GM03348 (cell line): Measurements from ENCODE around the gene PCSK6.
"Not testable (repeated sequence)": the region's sequence is repeated elsewhere in the genome, so short reads cannot be mapped to it uniquely, and the experiment has no call there.

Source experiments
- DNase-seq: peaks from one replicate; pipeline ENCODE4 v3.0.0; 2012; ENCODE audit warnings: low spot score

The PCSK6 gene

GRCh38 chr15:101429646-101430045 lies 59.9 kb downstream of the PCSK6 start:
- no peak for DNase-seq

- DNase-seq = no peak
Observed at GRCh38 chr15:101429191-101429590, 60.3 kb downstream of the PCSK6 start.

GRCh38 chr15:101428758-101429157 lies 60.7 kb downstream of the PCSK6 start:
- no peak for DNase-seq

- DNase-seq = no peak
Observed at GRCh38 chr15:101427606-101428487, 61.7 kb downstream of the PCSK6 start.

- no peak for DNase-seq
Observed at GRCh38 chr15:101426761-101427333, 62.7 kb downstream of the PCSK6 start.

GRCh38 chr15:101425787-101426365 lies 63.6 kb downstream of the PCSK6 start:
- DNase-seq = no peak

- no peak for DNase-seq
Observed at GRCh38 chr15:101424984-101425383, 64.5 kb downstream of the PCSK6 start.

- no peak for DNase-seq
Observed at GRCh38 chr15:101420232-101420631, 69.3 kb downstream of the PCSK6 start.

- not testable (repeated sequence) for DNase-seq
Observed at GRCh38 chr15:101416475-101416874, 73.0 kb downstream of the PCSK6 start.

- no peak for DNase-seq
Observed at GRCh38 chr15:101413239-101413638, 76.3 kb downstream of the PCSK6 start.

- DNase-seq = no peak
Observed at GRCh38 chr15:101411581-101411980, 77.9 kb downstream of the PCSK6 start.

- no peak for DNase-seq
Observed at GRCh38 chr15:101411085-101411484, 78.4 kb downstream of the PCSK6 start.

GRCh38 chr15:101410612-101411011 lies 78.9 kb downstream of the PCSK6 start:
- DNase-seq = no peak

GRCh38 chr15:101409621-101410020 lies 79.9 kb downstream of the PCSK6 start:
- no peak for DNase-seq

GRCh38 chr15:101407966-101408775 lies 81.3 kb downstream of the PCSK6 start:
- DNase-seq = no peak

- DNase-seq = no peak
Observed at GRCh38 chr15:101407439-101407838, 82.1 kb downstream of the PCSK6 start.

GRCh38 chr15:101406526-101407195 lies 82.8 kb downstream of the PCSK6 start:
- DNase-seq = no peak

- no peak for DNase-seq
Observed at GRCh38 chr15:101406036-101406435, 83.5 kb downstream of the PCSK6 start.

- DNase-seq = no peak
Observed at GRCh38 chr15:101404245-101404644, 85.3 kb downstream of the PCSK6 start.

- DNase-seq = not testable (repeated sequence)
Observed at GRCh38 chr15:101402883-101403282, 86.6 kb downstream of the PCSK6 start.

- no peak for DNase-seq
Observed at GRCh38 chr15:101401286-101401685, 88.2 kb downstream of the PCSK6 start.

GRCh38 chr15:101399431-101399830 lies 90.1 kb downstream of the PCSK6 start:
- no peak for DNase-seq
